NCI-H2196 treated with DMSO at 0.1 percent for 48 hours (cell line): ENCODE results near the gene SLC34A1.
"Not testable (repeated sequence)": the region's sequence is repeated elsewhere in the genome, so short reads cannot be mapped to it uniquely, and the experiment has no call there.

Source experiments
- DNase-seq: peaks from one replicate; lab custom pipeline; 2025; ENCODE audit not compliant: unreplicated experiment; lab: John Stamatoyannopoulos, UW

SLC34A1 gene

DNA sequence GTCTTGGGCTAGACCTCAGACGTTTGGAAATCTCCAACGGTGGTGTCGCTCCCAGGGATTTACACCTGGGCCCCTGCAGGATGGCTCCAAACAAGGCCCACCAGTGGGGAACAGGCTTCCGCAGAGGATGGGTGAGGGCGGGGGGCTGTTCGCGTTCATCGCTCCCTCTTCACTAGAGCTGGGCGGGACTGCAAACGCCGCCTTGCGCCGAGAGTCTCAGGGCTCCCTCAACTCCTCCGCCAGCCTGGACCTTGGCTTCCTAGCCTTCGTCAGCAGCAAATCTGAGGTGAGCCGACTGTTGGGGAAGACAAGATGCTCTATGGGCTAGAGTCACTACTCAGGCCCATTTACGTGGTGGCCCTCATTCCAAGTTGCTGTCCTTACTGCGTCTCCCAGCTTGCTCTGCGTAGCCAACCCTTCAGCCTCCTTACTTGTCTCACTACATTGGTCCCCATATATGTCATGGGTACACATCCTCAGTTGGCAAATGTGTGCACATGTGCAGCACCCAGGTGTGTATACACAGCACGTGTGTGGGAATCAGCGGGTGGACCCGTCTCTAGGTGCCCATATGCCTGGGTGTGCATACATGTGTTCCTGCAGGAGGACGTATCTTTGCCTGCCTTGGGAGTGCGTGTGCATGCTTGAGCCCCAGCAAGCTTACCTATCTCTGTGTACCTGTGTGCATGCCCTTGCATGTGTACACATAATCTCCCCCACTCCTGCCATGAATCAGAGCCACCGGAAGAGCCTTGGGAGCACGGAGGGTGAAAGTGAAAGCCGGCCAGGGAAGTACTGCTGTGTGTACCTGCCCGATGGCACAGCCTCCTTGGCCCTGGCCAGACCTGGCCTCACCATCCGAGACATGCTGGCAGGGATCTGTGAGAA, 16.0 kb upstream of the SLC34A1 start:
- DNase-seq, result no peak

- no peak for DNase-seq
Measured at GRCh38 chr5:177368869-177369644, 15.2 kb upstream of the SLC34A1 start.

GRCh38 chr5:177369645-177370440, 14.4 kb upstream of the SLC34A1 start:
- no peak for DNase-seq

DNA sequence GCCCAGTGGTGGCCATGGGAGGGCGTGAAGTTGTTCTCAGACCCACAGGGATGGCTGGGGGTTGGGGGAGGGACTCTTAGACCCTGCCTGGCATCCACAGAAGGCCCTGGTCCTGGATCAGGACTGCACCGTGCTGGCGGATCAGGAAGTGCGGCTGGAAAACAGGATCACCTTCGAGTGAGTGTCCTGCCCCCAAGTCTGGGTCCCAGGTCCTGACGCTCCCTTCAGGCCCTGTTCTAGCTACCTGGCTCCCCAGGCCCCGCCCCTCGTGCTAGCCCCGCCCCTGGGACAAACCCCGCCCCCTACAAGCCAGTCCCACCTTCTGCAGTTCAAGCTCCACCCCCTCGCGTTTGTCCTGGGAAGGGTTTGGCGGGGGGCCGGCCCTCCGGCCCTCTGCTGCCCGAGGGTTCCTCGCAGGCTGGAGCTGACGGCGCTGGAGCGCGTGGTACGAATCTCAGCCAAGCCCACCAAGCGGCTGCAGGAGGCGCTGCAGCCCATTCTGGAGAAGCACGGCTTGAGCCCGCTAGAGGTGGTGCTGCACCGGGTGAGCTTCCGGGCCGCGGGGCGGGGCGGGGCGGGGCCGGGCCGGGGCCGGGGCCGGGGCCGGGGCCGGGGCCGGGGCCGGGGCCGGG, 13.6 kb upstream of the SLC34A1 start:
- peak; percentile 87 for DNase-seq

- no peak for DNase-seq
Measured at GRCh38 chr5:177371120-177372033, 12.9 kb upstream of the SLC34A1 start.

DNA sequence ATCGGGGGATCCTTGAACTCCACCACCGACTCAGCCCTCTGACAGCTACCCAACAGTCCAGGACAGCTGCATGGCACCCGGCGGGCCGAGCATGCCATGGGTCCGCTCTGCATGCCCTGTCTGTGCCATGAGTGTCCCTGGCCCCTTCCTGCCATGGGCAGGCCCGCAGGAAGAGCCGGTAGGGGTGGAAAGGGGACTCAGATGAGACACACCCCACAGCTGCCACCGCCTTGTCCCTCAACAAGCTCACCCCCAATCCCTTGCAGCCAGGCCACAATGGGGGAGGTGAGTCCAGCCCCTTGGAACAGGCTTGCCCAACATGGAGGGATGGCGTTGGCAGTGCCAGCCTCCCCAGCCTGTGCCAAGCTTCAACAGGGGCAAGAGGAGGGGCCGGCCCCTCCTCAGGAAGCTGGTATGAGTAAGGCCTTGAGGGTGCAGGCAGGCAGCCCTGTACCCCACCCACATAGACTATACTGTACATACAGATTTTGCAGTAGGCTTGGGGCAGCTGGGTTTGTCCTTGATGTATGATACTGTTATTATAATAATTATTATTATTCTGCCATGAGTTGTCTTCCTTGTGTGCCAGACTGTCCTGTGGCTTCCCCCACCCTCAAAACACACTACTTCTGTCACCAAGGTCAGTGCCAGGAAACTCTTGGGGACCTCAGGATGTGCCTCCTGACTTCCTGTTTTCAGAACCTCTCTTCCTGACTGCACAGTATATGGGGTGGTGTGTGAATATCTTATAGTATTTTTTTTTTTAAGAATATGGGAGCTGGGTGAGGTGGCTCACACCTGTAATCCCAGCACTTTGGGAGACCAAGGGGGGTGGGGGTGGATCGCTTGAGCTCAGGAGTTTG, 12.0 kb upstream of the SLC34A1 start:
- DNase-seq, result no peak

DNA sequence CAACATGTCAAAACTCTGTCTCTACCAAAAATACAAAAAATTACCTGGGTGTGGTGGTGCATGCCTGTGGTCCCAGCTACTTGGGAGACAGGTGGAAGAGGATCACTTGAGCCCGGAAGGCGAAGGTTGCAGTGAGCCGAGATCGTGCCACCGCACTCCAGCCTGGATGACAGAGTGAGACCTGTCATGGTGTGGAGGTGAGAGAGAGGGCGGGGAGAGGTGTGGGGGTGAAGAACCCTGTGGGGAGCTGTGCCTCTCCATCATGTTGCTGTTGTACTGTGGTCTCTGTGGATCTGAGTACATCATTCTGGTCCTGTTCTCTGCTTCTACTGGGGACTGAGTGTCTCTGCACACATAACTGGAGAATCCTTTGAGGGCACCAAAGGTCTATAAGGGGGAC, 11.3 kb upstream of the SLC34A1 start:
- no peak for DNase-seq

DNA sequence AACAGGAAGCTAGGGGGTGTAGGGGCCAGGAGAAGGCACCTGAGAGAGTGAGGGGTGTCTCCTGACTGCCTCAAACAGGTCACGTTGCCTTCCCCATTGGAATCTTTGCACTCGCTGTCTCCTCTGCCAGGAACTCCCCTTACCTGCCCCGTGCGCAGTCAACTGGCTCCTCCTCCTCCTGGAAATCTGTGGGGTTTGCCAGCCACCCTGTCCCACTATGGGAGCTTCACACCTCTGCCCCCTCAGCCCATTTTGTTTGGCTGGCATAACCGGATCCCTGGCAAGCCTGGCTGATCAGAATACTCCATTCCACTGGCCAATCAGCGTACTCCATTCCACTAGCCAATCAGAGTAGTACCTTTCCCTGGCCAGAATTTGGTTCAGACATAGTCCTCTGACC, 10.4 kb upstream of the SLC34A1 start:
- DNase-seq, result no peak

GRCh38 chr5:177374211-177374610, 10.0 kb upstream of the SLC34A1 start:
- no peak for DNase-seq

DNA sequence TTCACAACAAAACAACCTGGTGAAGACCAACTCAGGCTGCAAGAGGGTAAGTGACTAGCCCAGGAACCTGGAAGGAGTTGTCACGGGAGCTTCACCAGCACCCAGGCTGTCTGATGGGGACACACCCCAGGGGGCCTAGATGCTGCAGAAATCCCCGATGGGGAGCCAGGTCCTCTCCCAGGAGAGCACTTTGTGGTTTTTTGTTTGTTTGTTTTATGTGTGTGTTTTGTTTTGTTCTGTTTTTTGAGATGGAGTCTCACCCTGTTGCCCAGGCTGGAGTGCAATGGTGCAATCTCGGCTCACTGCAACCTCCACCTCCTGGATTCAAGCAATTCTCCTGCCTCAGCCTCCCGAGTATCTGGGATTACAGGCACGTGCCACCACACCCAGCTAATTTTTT, 8.7 kb upstream of the SLC34A1 start:
- DNase-seq, result not testable (repeated sequence)

- DNase-seq, result no peak
Measured at GRCh38 chr5:177376107-177376506, 8.1 kb upstream of the SLC34A1 start.

GRCh38 chr5:177377851-177378776, 6.1 kb upstream of the SLC34A1 start:
- DNase-seq, result no peak

- no peak for DNase-seq
Measured at GRCh38 chr5:177378884-177379883, 5.0 kb upstream of the SLC34A1 start.

- DNase-seq, result no peak
Measured at GRCh38 chr5:177380805-177381126, 3.5 kb upstream of the SLC34A1 start.

DNA sequence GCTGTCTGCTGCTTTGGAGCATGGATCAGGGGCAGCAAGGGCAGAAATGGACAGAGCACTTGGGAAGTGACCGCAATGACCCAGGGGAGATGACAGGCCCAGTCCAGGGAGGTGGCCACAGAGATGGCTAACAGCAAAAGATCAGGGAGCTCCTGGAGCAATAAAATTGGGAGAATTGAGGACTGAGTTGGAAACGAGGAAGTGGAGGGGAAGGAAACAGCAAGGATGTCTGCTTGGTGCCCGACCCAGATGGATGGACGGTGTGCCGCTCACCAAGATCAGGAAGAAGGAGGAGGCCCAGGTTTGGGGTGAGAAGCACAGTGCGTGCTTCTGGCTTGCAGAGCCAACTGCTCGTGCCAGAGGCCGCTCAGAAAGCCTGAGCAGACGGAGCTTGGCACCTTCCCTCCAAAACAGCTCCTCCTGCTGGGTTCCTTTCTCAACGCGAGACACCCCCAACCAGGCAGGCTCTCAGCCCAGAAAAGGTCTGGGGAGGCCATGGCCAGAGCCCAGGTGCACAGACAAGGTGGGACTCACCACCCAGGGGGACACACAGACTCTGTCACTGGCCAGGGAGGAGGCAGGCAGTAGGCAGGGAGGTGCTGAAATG, 1.7 kb upstream of the SLC34A1 start:
- DNase-seq, result no peak

- no peak for DNase-seq
Measured at GRCh38 chr5:177383181-177383580, 1.1 kb upstream of the SLC34A1 start.
